GM18951 (cell line): ENCODE data around the gene TMEM200A.

Experiments used
- POLR2A ChIP-seq: IDR thresholded peaks from 4 replicates; pipeline ENCODE4 v1.6.1; 2011; ENCODE audit warnings: mild to moderate bottlenecking; ENCODE audit not compliant: insufficient read length, insufficient read depth; ENCODE audit errors: extremely low read depth
- in situ Hi-C: fragments of 300-500 bp; cut with MboI; formaldehyde crosslinking; loops from one replicate; pipeline ENCODE4 v1.12.0; 2022; ENCODE audit warnings: low sequenced_read_pairs, mixed read lengths, inconsistent platforms; ENCODE audit not compliant: unreplicated experiment

Gene TMEM200A

DNA sequence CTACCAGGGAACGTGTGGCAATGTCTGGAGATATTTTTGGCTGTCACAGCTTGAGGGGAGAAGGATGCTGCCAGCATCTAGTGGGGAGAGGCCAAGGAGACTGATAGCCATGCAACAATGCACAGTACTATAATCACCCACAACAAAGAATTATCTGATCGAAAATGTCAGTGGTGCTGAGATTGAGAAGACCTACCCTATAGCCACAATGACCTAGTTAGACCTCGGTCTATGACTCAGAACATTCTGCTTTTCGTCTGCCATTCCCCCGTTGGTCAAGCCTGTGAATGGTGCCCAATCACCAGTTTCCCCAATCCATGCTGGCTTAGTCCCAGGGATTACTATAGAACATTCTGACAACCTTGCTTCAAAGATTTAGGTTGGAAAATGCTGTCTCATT lies 93.5 kb downstream of the TMEM200A start:
- no peak for TF ChIP-seq POLR2A
- in situ Hi-C loops: no loop called here

DNA sequence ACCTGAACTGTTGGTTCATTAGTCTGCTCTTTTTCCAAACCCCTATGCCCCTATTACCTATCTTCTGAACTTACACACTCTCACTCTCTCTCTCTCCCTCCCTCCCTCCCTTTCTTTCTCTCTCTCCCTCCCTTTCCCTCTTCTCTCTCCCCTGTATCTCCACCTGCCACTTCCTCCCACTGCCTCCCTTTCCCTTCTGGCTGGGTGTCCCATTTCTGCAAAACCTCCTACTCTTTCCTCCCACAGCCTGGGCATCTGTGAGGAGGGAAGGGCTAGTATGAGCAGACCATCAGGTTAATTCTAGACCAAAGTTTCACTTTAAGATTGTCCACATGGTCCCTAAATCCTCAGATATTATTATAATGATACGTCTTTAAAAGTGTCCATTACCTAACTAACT lies 95.1 kb downstream of the TMEM200A start:
- TF ChIP-seq POLR2A: no peak
- in situ Hi-C loops: no loop called here

DNA sequence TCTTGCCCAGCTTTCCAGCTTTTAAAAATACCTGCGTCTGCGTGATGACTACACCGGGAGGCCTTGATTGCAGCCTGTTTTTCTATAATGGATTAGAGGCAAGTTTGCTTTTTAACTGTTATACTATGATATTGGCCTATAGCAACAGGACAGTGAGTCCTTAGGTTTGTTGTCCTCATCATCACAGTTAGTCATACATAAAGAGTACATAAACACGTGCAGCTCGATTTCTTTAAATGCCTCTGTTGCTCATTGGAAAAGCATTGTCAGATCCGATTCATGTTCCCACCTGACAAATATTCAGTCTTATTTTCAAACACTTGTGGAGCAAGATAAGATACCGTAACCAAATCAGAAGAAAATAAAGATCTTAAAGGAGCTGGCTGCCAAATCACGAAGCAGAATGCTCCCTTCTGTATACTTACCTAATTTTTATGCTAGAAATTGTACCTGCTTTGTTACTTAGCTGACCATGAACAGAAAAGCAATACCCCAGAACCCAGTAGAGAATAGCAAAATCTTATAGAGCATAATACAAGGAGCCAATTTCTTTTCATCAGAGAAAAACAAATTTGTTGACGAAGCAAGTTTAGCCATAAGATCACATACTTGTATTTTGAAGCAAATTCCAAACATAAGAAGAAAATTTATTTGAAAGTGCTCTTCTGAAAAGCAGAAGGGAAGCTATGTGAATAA lies 100.4 kb downstream of the TMEM200A start:
- in situ Hi-C loops: no loop called here

DNA sequence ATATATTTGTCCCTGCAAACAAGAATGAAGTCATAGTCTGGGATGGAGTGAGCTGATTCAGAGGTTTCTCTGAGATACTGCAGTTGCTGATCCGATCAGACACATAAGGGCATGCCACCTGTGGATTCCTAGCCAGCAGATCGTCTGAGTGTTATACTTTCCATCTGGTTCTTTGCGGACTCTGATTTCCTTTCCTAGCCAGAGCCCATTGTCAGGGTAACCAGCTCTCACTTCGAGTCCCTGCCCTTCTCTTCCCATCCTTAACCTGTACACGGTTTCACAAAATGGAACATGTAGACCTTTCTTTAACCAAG lies 100.9 kb downstream of the TMEM200A start:
- in situ Hi-C loops: no loop called here
- no peak for TF ChIP-seq POLR2A

More for the DNA sequence above, 100.4 kb downstream of the TMEM200A start:
- no peak for TF ChIP-seq POLR2A

DNA sequence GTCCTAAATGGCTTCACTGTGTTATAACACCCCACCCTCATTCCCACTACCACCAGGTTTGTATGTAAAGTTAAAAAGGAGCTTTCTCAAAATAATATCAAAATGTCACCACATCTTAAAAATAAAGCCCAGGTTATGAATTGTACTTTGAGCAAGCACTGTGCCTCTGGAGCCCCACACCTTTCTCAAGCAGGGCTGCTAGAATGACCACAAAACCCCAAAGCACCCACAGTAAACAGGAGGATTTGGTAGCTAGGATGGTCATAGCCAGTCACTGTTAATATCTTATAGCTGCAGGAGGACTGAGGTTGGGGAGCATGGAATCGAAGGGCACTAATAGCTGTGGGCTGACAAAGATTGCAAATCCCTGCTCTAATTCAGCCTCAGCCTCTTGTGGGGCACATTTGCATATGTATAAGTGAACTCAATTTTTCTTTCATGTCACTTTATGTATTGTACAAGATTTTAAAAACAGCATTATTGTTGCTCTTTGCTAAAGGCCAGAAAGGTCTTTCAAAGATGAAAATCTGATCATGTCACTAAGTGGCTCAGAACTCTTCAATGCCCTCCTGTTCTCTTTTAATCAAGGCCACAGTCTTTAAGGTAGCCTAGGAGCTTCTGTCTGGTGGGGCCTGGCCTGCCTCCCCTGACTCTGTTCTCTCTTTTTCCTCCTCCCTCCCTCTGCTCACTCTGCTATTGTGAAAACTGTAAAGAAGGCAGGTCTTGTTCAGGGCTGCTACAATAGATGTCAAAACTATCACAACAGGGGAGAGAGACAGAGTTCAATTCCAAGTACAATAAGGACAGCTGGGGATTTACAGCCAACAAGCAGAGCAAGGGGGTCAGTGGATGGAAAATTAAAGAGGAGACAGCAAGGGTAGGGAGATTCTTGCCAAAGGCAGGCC lies 101.6 kb downstream of the TMEM200A start:
- no peak for TF ChIP-seq POLR2A
- in situ Hi-C loops: no loop called here

DNA sequence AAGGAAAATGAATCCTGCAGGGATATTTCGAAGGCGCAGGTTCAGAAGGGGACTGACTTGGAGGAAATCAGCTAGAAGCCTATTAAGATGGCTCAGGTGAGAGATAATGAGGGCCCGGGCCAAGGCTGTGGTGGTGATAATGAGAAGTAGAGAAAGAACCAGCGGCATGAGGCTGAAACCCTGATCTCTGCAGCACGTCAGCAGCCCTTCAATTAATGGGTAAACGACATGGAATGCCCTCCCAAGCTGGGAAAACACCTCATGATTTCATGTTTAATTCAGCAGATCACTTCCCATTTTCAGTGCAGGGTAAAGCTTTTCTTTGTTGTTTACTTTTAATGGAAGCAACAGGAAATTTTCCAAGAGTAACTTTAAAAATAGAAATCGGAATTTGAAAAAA lies 104.9 kb downstream of the TMEM200A start:
- no peak for TF ChIP-seq POLR2A
- in situ Hi-C loops: no loop called here

DNA sequence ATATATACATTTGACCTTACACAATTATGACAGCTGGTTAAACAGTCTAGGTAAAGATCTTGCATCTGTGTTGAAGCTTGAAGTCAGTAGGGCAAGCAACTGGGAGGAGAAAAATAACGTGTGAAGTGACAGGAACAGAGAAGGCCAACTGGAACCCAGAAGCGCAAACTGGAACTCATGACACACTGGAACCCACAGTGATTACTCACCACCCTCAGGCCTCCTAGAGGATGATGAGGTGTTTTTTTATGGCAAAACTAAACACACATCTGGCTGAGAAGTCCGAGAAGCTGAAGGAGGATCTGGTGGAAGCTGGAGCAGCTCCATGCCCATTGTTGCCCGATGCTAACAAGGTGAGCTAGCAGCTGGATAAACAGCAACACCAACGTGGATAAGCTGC lies 108.1 kb downstream of the TMEM200A start:
- in situ Hi-C loops: no loop called here
- TF ChIP-seq POLR2A: no peak

DNA sequence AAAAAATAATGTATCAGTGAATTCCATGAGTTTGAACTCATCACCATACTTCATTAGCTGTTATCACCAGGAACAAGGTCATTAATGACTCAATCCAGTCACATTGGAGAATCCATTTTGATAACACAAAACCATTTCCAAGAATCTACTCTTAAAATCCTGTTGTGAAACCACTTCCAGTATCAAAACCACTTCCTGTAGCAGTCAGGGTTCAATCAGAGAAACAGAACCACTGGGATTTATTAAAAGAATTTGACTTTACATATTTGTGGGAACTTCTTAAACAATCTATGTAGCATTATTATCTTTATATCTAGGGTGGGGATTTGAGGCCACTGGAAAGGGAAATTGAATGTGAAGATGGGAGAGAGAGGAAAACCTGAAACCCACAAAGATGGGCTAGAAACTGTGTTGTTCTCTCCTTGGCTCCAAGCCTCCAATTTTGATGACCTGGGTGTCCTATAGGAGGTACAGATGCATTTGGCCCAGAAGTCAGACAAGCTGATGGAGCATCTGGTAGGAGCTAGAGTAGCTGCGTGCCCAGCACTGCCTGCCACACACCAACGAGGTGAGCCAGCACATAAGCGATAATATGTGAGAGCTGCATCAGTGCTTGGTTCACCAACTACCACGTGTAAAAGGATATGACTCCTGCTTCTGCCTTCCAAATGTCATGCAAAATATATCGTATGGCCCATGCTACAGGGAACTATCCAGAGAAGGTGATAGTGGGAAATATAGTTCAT lies 117.0 kb downstream of the TMEM200A start:
- no peak for TF ChIP-seq POLR2A

DNA sequence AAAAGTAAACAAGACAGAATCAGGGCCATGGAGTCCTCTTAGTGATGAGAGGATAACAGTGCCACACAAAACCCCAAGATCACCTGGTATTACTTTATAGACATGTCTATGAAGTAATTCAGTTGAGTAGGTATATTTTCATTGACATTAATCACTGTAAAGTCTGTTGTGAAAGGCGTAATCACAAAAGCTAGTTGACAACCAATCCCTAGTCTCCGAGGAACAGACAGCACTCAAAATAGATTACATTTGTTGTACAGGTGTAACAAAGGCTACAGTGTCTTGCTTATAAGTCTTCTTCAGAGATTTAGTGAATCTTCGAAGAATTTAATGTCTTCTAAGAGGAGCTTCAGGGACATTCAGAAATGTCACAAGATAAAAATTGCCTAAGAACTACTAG lies 120.1 kb downstream of the TMEM200A start:
- no peak for TF ChIP-seq POLR2A
- in situ Hi-C loops: no loop called here

More for the DNA sequence above, 117.0 kb downstream of the TMEM200A start:
- in situ Hi-C loops: no loop called here

DNA sequence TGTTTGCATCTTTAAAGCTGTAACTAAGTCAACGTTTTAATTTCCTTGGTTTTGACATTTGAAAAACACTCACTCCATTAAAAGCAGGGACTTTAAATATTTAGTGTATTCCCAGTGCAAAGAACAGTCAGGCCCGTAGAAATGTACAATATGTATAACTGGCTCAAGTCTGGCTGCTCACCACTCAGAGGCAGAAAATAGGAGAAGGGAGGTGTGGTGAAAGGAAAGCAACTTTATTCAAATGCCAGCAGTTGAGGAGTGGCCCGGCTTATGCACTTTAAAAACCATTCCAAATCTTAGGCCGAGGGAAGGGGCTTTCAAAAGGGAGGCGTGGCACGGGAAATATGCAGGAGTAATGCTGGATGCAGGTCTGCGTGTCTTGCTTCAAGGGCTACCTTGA lies 120.6 kb downstream of the TMEM200A start:
- TF ChIP-seq POLR2A: no peak
- in situ Hi-C loops: no loop called here

DNA sequence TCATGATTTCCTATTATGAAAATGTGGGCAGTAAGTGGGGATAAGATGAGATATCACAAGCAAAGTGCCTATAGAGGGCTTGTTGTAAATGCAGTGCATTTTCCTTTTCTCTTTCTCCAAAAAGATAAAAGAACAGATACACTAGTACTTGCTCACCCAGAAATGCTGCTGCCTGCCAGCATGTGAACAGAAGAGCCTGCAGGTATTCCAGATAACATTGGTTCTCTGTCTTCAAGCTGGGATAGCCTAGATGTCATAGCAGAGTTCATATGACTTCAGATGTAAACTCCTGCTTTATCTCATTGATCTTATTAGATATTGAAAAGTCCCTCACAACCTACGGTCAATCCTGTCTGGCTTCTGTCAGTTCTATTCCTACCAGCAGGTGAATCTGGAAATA lies 123.7 kb downstream of the TMEM200A start:
- in situ Hi-C loops: no loop called here
- TF ChIP-seq POLR2A: no peak
